Nucleus accumbens (tissue), 56 donors: Measurements from ENCODE around the gene ATXN7L3.
"Not testable (repeated sequence)": the region's sequence is repeated elsewhere in the genome, so short reads cannot be mapped to it uniquely, and the experiment has no call there.

ENCODE experiments used
- DNase-seq, 56 donors: peaks; one replicate each; lab custom pipeline; 2025; lab: John Stamatoyannopoulos, UW

The ATXN7L3 gene

GRCh38 chr17:44199553-44200477 is at the start of gene ATXN7L3:
Gene ATXN7L3 (minus strand): TSS chr17:44199884. CDS start chr17:44198070, 1,814 bp downstream.
- peak; percentile 41 to 98 (median 94) for DNase-seq

GRCh38 chr17:44247876-44248736 is 48.4 kb upstream of the ATXN7L3 start:
- no peak for DNase-seq

GRCh38 chr17:44247440-44247841 is 47.8 kb upstream of the ATXN7L3 start:
- no peak for DNase-seq

GRCh38 chr17:44241106-44241624 is 41.5 kb upstream of the ATXN7L3 start:
- DNase-seq, result peak in 1 of 56 donors; percentile 5

GRCh38 chr17:44237886-44238285 is 38.2 kb upstream of the ATXN7L3 start:
- not testable (repeated sequence) for DNase-seq

GRCh38 chr17:44236444-44236991 is 36.8 kb upstream of the ATXN7L3 start:
- no peak for DNase-seq

- DNase-seq, result no peak
Observed at GRCh38 chr17:44235583-44235936, 35.9 kb upstream of the ATXN7L3 start.

- no peak for DNase-seq
Observed at GRCh38 chr17:44233582-44233981, 33.9 kb upstream of the ATXN7L3 start.

GRCh38 chr17:44232061-44232460 is 32.4 kb upstream of the ATXN7L3 start:
- DNase-seq, result no peak

GRCh38 chr17:44230140-44230539 is 30.5 kb upstream of the ATXN7L3 start:
- no peak for DNase-seq

- DNase-seq, result no peak
Observed at GRCh38 chr17:44229090-44229489, 29.4 kb upstream of the ATXN7L3 start.

- peak in 16 of 56 donors; percentile 5 to 60 (median 22) for DNase-seq
Observed at GRCh38 chr17:44223541-44224071, 23.9 kb upstream of the ATXN7L3 start.

- peak in 55 of 56 donors; percentile 39 to 91 (median 77) for DNase-seq
Observed at GRCh38 chr17:44222112-44222869, 22.6 kb upstream of the ATXN7L3 start.

GRCh38 chr17:44221862-44222111 is 22.1 kb upstream of the ATXN7L3 start:
- peak in 3 of 56 donors; percentile 64 to 81 (median 70) for DNase-seq

- peak in 54 of 56 donors; percentile 29 to 87 (median 66) for DNase-seq
Observed at GRCh38 chr17:44221084-44221861, 21.6 kb upstream of the ATXN7L3 start.

- peak in 37 of 56 donors; percentile 17 to 84 (median 54) for DNase-seq
Observed at GRCh38 chr17:44220213-44221083, 20.8 kb upstream of the ATXN7L3 start.

GRCh38 chr17:44219616-44220212 is 20.0 kb upstream of the ATXN7L3 start, which contains the start of gene UBTF:
Gene UBTF (minus strand): TSS chr17:44219675. CDS start chr17:44218229, 1,446 bp downstream.
- DNase-seq, result peak in 52 of 56 donors; percentile 25 to 88 (median 71)
